Kidney epithelial cell (primary cell): ENCODE data around the gene AGPAT4. TPM values are rescaled to one million over a fixed set of nuclear protein-coding genes. Genes with fewer than 3 reads are reported as not detected.

Experiments
- DNase-seq: peaks from one replicate; pipeline ENCODE4 v3.0.0-alpha.2; 2010; ENCODE audit warnings: low read depth
- H3K27me3 ChIP-seq: 2 replicates; pipeline ENCODE4 v1.6.0; 2011; ENCODE audit warnings: low read length; ENCODE audit not compliant: control insufficient read depth, insufficient read depth
- H3K36me3 ChIP-seq: 2 replicates; pipeline ENCODE4 v1.5.1; 2011; ENCODE audit warnings: low read length; ENCODE audit not compliant: control insufficient read depth, insufficient read depth
- H3K4me3 ChIP-seq: 2 replicates; pipeline ENCODE4 v1.5.1; 2011; ENCODE audit warnings: low read depth, mild to moderate bottlenecking, control low read depth, low read length
- CTCF ChIP-seq: IDR thresholded peaks from 2 replicates; pipeline ENCODE4 v1.5.1; 2011; ENCODE audit warnings: mild to moderate bottlenecking, moderate library complexity, low read length, control low read depth, inconsistent platforms; ENCODE audit not compliant: insufficient read depth, poor library complexity, severe bottlenecking
- total RNA-seq: library from RNA; depleted of rRNA; stranded (reverse); fragments of >200 nt; gene quantifications from 2 replicates; pipeline ENCODE4 v1.2.3, GENCODE V29; 2015

AGPAT4 gene
- total RNA-seq, 1 donor from 2014 or later, result 9.6 TPM

DNA sequence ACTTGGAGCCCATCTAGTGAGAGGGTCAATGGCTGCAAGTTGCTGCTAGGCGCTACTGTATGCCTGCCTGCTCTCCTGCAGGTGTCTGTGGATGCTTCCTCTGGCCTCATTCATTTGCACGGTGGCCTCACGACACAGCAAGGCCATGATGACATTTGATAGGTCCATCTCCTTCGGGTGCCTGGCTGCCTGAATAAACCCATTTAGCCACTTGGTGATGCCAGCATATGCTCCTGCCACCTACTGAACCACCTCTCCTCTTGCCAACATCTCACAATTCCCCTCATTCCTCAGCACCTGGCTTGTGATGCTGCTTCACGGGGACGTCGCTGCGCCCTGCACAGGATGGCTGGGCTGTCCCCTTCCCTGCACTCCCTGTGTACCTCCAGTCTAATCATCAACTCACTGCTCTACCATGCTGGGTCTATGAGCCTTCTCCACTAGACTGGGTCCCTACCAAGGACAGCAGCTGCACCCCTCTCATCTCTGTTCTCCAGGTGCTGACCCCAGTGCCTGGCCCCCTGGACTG, 51.1 kb downstream of the AGPAT4 start:
- Histone ChIP-seq H3K36me3 (no peaks in the 10 kb centered on the region), H3K4me3 (no peak overlapping the region), H3K27me3 (no peaks in the 10 kb centered on the region)
- no peak for TF ChIP-seq CTCF
- DNase-seq, result no peak

DNA sequence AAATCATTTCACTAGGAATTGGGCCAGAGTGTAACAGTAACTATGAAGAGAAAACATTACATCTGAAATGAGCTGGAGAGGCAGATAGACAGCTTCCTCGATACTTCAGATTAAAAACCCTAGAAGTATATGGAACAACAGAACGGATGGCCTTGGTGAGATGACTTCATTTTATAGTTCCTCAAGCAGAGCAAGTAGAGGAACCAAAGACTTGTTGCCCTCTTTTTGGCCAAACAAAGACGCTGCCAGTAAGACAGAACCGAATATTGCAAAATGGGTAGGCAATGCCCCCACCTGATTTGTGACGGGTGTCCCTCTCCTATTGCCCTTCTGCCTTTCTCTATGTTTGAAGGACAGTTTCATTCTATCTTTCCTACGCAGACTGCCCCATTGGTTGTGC, 53.5 kb downstream of the AGPAT4 start:
- TF ChIP-seq CTCF, result no peak
- no peaks in the 10 kb centered on the region for H3K27me3 ChIP-seq
- H3K36me3 ChIP-seq, result no peaks in the 10 kb centered on the region
- H3K4me3 ChIP-seq, result no peak overlapping the region
- no peak for DNase-seq

GRCh38 chr6:161219680-161220079, 54.2 kb downstream of the AGPAT4 start:
- no peak for TF ChIP-seq CTCF
- Histone ChIP-seq H3K27me3 (no peaks in the 10 kb centered on the region), H3K36me3 (no peaks in the 10 kb centered on the region)

GRCh38 chr6:161218222-161218621, 55.6 kb downstream of the AGPAT4 start:
- Histone ChIP-seq H3K36me3 (no peaks in the 10 kb centered on the region), H3K4me3 (no peak overlapping the region), H3K27me3 (no peaks in the 10 kb centered on the region)
- TF ChIP-seq CTCF, result no peak
- no peak for DNase-seq

More at GRCh38 chr6:161219680-161220079, 54.2 kb downstream of the AGPAT4 start:
- H3K4me3 ChIP-seq, result no peak overlapping the region
- DNase-seq, result no peak

DNA sequence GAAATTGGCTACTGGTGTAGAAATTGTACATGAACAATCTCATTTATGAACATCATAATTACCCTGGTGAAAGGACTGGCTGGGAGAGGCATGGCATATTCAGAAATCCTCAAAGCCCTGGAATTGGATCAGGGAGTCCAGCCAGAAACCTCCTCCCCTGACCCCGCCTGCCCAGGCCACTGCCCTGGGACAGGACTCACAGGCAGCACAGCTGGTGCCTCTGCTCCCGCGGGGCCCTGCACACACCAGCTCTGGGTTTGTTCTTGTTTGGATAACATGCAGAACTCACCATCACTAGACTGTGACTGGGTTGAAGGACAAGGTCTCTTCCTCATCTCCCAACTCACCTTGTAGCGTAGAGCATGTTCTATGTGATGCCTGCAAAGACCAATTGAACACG, 56.2 kb downstream of the AGPAT4 start:
- no peaks in the 10 kb centered on the region for H3K27me3 ChIP-seq
- DNase-seq, result no peak
- no peak overlapping the region for H3K4me3 ChIP-seq
- no peak for TF ChIP-seq CTCF
- no peaks in the 10 kb centered on the region for H3K36me3 ChIP-seq

- DNase-seq, result no peak
- TF ChIP-seq CTCF, result no peak
These were observed 57.1 kb downstream of the AGPAT4 start for GRCh38 chr6:161216616-161217205.

More at GRCh38 chr6:161216616-161217205, 57.1 kb downstream of the AGPAT4 start:
- Histone ChIP-seq H3K36me3 (no peaks in the 10 kb centered on the region), H3K4me3 (no peak overlapping the region), H3K27me3 (no peaks in the 10 kb centered on the region)
